MM.1S (cell line): ENCODE measurements around the gene LKAAEAR1.

Experiments
- EZH2phosphoT487 ChIP-seq: fragments of 300-600 bp; sonication (generic); IDR thresholded peaks from 2 replicates; pipeline ENCODE4 v1.6.1; 2018; ENCODE audit warnings: antibody characterized with exemption, low read length
- TF ChIP-seq, protein P1 (sequence below): fragments of 300-600 bp; sonication (generic); IDR thresholded peaks from 2 replicates; pipeline ENCODE4 v1.5.1; 2016; ENCODE audit warnings: antibody characterized with exemption, low read length, mixed read lengths

DNA sequence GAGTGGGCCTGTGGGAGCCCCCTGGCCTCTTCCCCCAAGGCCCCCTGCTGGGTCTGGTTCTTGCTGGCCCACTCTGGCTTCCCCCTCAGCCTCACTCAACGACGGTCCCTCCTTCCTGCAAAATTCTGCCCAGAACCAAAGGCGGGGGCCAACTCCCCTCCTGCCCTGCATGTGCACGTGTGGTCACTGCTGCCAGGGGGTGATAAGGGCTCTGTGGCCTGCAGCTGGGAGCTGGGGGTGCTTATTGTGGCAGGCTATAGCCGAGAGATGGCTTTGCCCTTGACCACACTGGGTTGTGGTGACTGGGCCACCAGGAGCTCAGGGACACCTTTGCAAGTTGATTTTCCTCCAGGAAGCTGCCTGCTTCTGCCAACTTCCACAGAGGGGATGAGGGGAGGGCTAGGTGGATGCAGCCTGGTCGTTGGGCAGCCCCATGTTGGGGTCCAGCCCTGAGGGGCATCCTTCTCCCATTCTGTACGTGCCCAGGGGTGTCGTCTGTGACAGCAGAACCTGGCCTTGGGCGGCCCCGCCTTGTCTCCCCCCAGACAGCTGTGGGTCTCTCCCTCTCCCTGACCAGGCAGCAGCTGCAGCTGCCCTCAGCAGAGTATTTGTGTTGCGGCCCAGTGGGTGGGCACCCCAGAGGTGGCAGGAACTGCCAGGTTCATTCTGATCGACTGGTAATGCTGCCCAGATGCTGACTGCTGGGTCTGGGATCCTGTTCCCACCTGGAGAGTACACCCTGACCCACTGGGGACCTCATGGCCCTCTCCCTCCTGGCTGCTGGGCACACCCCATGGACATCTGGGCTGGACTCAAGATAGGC lies 15.6 kb downstream of the LKAAEAR1 start:
- TF ChIP-seq, protein P1, sequence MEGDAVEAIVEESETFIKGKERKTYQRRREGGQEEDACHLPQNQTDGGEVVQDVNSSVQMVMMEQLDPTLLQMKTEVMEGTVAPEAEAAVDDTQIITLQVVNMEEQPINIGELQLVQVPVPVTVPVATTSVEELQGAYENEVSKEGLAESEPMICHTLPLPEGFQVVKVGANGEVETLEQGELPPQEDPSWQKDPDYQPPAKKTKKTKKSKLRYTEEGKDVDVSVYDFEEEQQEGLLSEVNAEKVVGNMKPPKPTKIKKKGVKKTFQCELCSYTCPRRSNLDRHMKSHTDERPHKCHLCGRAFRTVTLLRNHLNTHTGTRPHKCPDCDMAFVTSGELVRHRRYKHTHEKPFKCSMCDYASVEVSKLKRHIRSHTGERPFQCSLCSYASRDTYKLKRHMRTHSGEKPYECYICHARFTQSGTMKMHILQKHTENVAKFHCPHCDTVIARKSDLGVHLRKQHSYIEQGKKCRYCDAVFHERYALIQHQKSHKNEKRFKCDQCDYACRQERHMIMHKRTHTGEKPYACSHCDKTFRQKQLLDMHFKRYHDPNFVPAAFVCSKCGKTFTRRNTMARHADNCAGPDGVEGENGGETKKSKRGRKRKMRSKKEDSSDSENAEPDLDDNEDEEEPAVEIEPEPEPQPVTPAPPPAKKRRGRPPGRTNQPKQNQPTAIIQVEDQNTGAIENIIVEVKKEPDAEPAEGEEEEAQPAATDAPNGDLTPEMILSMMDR = no peak
- no peak for TF ChIP-seq EZH2phosphoT487
